ENCODE data around the gene CDK5RAP2.

DNA sequence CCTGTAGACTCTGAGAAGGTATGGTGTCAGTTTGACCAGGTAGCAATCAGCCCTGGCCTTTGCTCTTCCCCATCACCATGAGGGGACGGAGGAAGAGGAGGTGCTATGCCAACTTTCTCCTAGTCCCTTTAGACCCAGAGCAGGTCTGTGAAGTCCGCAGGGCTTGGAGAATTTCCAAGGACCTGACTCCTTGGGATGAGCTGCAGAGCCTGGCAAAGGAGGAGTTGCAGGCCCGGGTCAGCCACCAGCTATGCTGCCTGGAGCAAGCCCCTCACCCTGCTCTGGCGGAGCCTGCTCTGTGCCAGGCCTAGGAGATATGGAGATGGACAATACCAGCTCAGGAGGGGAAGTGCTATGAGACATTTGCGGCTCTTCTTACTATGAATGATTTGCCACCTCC lies 188.3 kb downstream of the CDK5RAP2 start:
- TF ChIP-seq, protein P1, sequence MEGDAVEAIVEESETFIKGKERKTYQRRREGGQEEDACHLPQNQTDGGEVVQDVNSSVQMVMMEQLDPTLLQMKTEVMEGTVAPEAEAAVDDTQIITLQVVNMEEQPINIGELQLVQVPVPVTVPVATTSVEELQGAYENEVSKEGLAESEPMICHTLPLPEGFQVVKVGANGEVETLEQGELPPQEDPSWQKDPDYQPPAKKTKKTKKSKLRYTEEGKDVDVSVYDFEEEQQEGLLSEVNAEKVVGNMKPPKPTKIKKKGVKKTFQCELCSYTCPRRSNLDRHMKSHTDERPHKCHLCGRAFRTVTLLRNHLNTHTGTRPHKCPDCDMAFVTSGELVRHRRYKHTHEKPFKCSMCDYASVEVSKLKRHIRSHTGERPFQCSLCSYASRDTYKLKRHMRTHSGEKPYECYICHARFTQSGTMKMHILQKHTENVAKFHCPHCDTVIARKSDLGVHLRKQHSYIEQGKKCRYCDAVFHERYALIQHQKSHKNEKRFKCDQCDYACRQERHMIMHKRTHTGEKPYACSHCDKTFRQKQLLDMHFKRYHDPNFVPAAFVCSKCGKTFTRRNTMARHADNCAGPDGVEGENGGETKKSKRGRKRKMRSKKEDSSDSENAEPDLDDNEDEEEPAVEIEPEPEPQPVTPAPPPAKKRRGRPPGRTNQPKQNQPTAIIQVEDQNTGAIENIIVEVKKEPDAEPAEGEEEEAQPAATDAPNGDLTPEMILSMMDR (conservative IDR thresholded peaks at IDR 0.05) = no peak
- no peak for TF ChIP-seq ZFX (IDR thresholded peaks at IDR 0.05)

All from C4-2B (cell line).